ENCODE data around the gene CTDSP1.

GRCh38 chr2:218371983-218372350 is 27.7 kb upstream of the CTDSP1 start:
- TF ChIP-seq CBFB (CRISPR knock-in tag; IDR thresholded peaks at IDR 0.05; ENCODE audit: low read depth), result no peak
- TF ChIP-seq ESRRA (CRISPR knock-in tag; IDR thresholded peaks at IDR 0.05; ENCODE audit: borderline replicate concordance), result no peak

All from WTC11 (cell line).